Retinal pigment epithelial cell (primary cell): ENCODE results near the gene ACOT11.

Source experiments
- DNase-seq: peaks from one replicate; pipeline ENCODE4 v3.0.0-alpha.2; 2010; ENCODE audit warnings: low read depth
- H3K4me3 ChIP-seq: 2 replicates; pipeline ENCODE4 v1.5.1; 2011; ENCODE audit warnings: mild to moderate bottlenecking, low read length, control low read depth, moderate library complexity
- TF ChIP-seq, protein P1 (sequence below): conservative IDR thresholded peaks from 2 replicates; pipeline ENCODE4 v1.5.1; 2011; ENCODE audit warnings: low read depth, low read length, control low read depth, inconsistent platforms

ACOT11 gene

DNA sequence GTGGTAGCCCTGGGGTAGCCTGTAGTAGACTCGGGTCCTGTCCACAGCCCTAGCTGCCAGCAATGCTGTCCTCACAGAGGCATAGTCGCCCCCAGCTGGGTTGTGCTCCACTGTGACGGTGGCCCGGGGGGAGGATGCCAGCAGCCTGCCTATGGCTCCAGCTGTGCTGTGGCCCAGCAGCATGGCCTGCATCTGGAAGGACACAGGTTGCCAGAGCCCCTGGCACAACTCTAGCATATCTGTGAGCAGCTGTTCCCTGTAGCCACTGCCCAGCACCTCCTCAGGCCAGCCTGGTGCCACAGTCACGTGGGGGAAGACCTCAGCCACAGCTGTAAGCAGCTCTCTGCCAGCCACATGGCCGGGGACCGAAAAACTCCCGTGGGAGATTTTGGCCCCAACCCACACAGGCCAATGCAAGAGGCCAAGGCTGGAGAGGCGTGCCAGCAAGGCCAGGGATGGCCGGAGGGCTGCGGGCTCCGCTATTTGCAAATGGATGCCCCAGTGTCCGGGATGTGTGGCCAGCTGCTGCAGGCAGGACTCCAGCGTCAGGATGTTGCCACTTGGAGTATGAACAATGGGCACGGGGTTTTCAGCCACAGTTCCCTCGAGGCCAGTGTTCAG, 61.4 kb downstream of the ACOT11 start:
- DNase-seq: no peak
- TF ChIP-seq, protein P1, sequence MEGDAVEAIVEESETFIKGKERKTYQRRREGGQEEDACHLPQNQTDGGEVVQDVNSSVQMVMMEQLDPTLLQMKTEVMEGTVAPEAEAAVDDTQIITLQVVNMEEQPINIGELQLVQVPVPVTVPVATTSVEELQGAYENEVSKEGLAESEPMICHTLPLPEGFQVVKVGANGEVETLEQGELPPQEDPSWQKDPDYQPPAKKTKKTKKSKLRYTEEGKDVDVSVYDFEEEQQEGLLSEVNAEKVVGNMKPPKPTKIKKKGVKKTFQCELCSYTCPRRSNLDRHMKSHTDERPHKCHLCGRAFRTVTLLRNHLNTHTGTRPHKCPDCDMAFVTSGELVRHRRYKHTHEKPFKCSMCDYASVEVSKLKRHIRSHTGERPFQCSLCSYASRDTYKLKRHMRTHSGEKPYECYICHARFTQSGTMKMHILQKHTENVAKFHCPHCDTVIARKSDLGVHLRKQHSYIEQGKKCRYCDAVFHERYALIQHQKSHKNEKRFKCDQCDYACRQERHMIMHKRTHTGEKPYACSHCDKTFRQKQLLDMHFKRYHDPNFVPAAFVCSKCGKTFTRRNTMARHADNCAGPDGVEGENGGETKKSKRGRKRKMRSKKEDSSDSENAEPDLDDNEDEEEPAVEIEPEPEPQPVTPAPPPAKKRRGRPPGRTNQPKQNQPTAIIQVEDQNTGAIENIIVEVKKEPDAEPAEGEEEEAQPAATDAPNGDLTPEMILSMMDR: no peak
- H3K4me3 ChIP-seq: no peak overlapping the region

DNA sequence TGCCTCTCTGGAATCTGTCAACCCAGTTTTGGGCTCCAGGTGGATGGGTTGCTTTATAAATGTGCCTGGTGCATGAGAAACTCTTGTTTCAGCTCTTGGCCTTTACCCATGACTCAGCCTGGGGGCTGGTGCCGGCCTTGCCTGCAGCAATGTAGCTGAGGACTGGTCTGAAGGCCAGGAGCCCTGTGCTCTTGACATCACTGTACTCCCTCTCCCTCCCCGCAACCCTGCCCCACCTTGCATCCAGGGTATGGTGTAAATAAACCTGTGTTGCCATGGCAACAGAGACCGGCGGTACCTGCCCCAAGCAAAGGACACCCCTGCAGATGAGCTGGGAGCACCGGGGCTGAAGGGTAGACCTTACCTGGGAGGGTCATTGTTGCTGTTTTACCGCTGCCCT, 62.0 kb downstream of the ACOT11 start:
- no peak overlapping the region for H3K4me3 ChIP-seq
- no peak for DNase-seq
- TF ChIP-seq, protein P1: no peak

DNA sequence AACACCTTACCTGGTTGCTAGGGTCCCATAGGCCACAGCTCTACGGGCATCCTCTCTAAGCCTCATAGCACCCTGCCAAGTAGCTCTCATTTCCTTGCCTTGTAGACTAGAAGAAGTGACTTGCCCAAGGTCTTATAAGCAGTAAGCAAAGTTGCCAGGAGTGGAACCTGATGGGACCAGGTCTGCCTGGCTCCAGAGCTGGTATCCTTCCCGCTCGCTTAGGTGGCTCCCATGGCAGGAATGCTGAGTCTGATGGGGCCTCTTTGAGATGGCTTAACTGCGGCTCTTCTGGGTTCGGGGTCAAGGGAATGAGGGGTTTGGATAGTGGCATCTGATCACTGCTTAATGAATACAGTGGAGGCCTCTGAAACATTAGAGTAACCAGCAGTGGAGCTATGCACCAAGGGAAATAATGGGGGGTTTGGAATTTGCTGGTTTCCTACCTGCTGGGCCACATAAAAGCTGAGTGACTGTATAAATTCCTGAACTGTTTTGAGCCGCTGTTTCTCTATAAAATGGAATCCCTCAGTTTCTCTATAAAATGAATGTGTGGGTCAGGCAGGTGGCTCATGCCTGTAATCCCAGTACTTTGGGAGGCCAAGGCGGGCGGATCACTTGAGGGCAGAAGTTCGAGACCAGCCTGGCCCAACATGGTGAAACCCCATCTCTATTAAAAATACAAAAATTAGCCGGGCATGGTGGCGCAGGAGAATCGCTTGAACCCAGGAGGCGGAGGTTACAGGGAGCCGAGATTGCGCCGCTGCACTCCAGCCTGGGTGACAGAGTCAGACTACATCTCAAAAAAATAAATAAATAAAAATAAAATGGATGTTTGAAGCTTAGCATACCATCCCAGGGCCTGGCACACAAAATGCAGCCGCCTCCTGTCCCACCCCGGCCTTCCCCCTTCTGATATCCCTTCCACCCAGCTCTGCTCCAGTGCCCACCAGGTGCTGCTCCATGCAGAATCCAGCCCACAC, 62.9 kb downstream of the ACOT11 start:
- H3K4me3 ChIP-seq: no peak overlapping the region
- DNase-seq: no peak
- TF ChIP-seq, protein P1: no peak

DNA sequence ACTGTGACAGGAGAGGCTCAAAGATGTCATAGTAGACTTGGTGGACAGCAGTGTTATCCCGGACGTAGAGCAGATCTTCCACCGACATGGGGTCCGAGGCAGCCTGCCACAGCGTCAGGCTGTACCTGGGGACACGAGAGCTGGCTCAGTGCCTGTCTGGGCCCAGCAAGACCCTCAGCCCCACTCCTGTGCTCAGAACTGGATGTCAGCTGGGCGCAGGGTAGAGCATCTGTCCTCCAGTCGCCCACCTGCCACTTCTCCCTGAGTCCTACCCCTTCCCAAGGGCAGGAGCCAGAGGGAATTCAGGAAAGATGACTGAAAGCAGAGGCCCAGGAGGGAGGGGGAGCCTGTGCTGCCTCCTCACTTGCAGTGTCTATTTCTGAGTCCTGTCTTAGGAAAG, 63.6 kb downstream of the ACOT11 start:
- H3K4me3 ChIP-seq: no peak overlapping the region
- TF ChIP-seq, protein P1: no peak
- DNase-seq: no peak

DNA sequence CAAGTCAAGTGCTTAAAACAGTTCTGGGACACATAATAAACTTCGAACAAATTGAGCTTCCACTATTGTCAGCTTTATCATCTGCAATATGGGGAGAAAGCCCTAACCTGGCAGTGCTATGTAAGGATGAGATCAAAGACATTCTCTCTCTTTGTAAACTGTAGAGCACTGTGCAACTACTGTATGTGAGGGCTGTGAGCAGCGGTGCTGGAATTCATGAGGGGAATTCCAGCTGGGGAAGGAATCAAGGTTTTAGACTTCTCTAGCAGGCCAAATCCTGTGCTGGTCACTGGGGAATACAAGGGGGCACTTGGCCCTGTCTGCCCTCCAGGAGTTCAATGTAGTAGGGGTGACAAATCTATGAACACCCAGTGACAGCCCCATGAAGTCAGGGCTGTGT, 66.0 kb downstream of the ACOT11 start:
- DNase-seq: no peak
- TF ChIP-seq, protein P1: no peak
- no peak overlapping the region for H3K4me3 ChIP-seq

DNA sequence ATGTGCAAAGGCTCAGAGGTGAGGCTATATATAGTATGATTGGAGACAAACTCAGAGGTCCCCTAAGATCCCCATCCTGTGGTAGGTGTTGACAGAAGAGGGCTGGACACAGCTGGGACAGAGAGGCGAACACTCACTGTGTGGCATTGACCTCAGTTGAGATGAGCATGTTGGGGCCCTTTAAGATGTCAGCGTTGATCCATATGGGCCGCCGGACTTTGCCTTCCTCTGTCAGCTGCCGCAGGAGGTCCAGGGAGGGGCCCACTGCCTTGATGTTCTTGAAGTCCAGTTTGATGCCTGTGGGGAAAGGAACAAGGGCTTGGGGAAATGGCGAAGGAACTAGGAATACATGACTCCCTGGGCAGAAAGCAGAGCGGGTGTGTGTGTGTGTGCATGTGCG, 66.5 kb downstream of the ACOT11 start:
- DNase-seq: no peak
- TF ChIP-seq, protein P1: no peak
- no peak overlapping the region for H3K4me3 ChIP-seq
